ENCODE measurements around the gene MFAP4.
A peak's percentile ranks its signal among the peaks of the same experiment; 100 is the strongest.

Gene MFAP4

DNA sequence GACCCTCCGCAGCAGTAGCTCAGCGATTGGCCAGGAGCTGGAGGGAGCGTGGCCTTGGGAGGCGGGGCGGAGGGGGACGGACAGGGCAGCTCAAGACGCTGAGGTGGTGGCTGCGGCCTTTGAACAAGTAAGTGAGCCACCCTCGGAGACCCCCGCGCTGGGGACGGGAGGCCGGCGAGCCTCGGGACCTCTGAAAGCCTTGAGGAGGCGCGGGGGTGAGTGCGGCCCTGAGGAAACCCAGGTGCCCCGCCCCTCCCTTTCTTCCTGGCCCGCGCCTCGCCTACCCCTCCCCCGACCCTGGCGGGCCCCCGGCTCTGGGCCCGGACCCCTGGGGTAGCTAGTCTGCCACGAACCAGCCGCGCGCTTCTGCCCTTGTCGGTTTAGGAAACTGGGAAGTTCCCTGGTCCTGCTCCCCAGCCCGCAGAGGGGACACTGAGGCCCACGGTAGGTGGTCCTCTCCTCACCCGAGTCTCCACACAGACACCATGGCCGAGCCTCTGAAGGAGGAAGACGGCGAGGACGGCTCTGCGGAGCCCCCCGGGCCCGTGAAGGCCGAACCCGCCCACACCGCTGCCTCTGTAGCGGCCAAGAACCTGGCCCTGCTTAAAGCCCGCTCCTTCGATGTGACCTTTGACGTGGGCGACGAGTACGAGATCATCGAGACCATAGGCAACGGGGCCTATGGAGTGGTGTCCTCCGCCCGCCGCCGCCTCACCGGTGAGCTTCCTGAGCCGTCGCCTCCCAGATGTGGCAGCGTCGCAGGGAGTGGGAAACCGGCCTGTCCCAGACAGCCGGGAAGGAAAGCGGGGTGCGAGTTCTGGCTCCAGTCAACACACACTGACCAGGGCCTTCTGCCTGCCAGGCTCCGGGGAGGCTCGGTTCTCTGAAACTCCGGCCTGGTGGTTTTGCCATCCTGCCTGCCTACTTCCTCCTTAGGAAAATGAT is 8.3 kb downstream of the MFAP4 start, which contains the start of gene MAPK7 (continued):
- TF ChIP-seq ZBTB10 (tag by site-specific recombination; IDR thresholded peaks at IDR 0.05) (0 out of 2 replicates have a peak, but pooled peaks have one; percentile 47), IKZF3 (tag by site-specific recombination; IDR thresholded peaks at IDR 0.05) (no peak), ZNF341 (tag by site-specific recombination; IDR thresholded peaks at IDR 0.05; ENCODE audit: low read depth) (peak; percentile 3), BCL11B (tag by site-specific recombination; IDR thresholded peaks at IDR 0.05; ENCODE audit: low read depth) (peak; percentile 67), ZNF544 (tag by site-specific recombination; IDR thresholded peaks at IDR 0.05) (no peak), MEIS1 (CRISPR knock-in tag; IDR thresholded peaks at IDR 0.05; ENCODE audit: borderline replicate concordance) (no peak), ZNF555 (tag by site-specific recombination; conservative IDR thresholded peaks at IDR 0.05) (no peak), ZNF529 (tag by site-specific recombination; IDR thresholded peaks at IDR 0.05; ENCODE audit: insufficient replicate concordance) (no peak), SP3 (tag by site-specific recombination; IDR thresholded peaks at IDR 0.05) (peak; percentile 50), ZNF580 (tag by site-specific recombination; IDR thresholded peaks at IDR 0.05) (0 out of 2 replicates have a peak, but pooled peaks have one; percentile 19), ZNF391 (tag by site-specific recombination; IDR thresholded peaks at IDR 0.05; ENCODE audit: borderline replicate concordance, low read depth) (no peak)

GRCh38 chr17:19377602-19378415 is 9.2 kb downstream of the MFAP4 start:
- CTCF ChIA-PET = interaction anchor here (0.6 to 3.9 kb wide), 5 partner anchors 12 to 208 kb away, joined by 3 to 33 read pairs (median 7); partner anchors contain the start of gene B9D1
- Histone ChIP-seq H3K36me3 (ENCODE audit: control insufficient read depth in 2 of 2, insufficient read depth in 1 of 2, low read length in 2 of 2) (peaks cover 18 to 37% of the 10 kb centered on the region in 2 experiments; a peak in 2 of 3 replicates), H3K4me3 (ENCODE audit: low read depth, low read length) (peak overlapping the region; percentile 80), H3K4me1 (ENCODE audit: control insufficient read depth, insufficient read depth, low read length) (peaks cover 8% of the 10 kb centered on the region), H3K9me3 (ENCODE audit: control insufficient read depth, insufficient read depth, low read depth, low read length) (no peaks in the 10 kb centered on the region), H3K27ac (ENCODE audit: extremely low read depth, low read depth, low read length) (peak overlapping the region; percentile 72)
- POLR2A ChIA-PET = interaction anchor here (0.6 to 2.5 kb wide), 38 partner anchors 9 to 778 kb away, joined by 3 to 57 read pairs (median 4); partner anchors contain the start of genes ALDH3A2, B9D1, MFAP4 and RNF112
- TF ChIP-seq ZNF514 (tag by site-specific recombination; IDR thresholded peaks at IDR 0.05) = no peak
- TF ChIP-seq, protein P1, sequence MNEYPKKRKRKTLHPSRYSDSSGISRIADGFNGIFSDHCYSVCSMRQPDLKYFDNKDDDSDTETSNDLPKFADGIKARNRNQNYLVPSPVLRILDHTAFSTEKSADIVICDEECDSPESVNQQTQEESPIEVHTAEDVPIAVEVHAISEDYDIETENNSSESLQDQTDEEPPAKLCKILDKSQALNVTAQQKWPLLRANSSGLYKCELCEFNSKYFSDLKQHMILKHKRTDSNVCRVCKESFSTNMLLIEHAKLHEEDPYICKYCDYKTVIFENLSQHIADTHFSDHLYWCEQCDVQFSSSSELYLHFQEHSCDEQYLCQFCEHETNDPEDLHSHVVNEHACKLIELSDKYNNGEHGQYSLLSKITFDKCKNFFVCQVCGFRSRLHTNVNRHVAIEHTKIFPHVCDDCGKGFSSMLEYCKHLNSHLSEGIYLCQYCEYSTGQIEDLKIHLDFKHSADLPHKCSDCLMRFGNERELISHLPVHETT (tag by site-specific recombination; IDR thresholded peaks at IDR 0.05) = peak; percentile 91
- TF ChIP-seq ZNF2 (tag by site-specific recombination; IDR thresholded peaks at IDR 0.05) = peak; percentile 74; the same call in 1 of the 2 replicates
- TF ChIP-seq ZFP41 (tag by site-specific recombination; IDR thresholded peaks at IDR 0.05; ENCODE audit: borderline replicate concordance) = no peak
- peak; percentile 100 for TF ChIP-seq REST (tag by site-specific recombination; IDR thresholded peaks at IDR 0.05)
- no peak for TF ChIP-seq OSR2 (tag by site-specific recombination; IDR thresholded peaks at IDR 0.05)
- peak; percentile 77 for TF ChIP-seq PATZ1 (tag by site-specific recombination; IDR thresholded peaks at IDR 0.05)
- no peak for TF ChIP-seq BCL11B (tag by site-specific recombination; IDR thresholded peaks at IDR 0.05; ENCODE audit: low read depth)
- no peak for TF ChIP-seq ZNF266 (tag by site-specific recombination; IDR thresholded peaks at IDR 0.05; ENCODE audit: low read depth)
- peak; percentile 51; the same call in 1 of the 2 replicates for TF ChIP-seq INSM2 (tag by site-specific recombination; IDR thresholded peaks at IDR 0.05)
